IPS-20b (cell line): ENCODE results near the gene C1orf52.

ENCODE experiments used
- H3K27ac ChIP-seq: one replicate; pipeline ENCODE4 v1.5.1; 2013; ENCODE audit warnings: low read length
- H3K27me3 ChIP-seq: 2 replicates; pipeline ENCODE4 v1.6.1; 2013; ENCODE audit warnings: mild to moderate bottlenecking, low read length, inconsistent platforms; ENCODE audit not compliant: insufficient read depth
- H3K36me3 ChIP-seq: 2 replicates; pipeline ENCODE4 v1.6.1; 2013; ENCODE audit warnings: low read depth, mild to moderate bottlenecking, inconsistent platforms, low read length, moderate library complexity; ENCODE audit not compliant: insufficient read depth
- H3K4me1 ChIP-seq: 2 replicates; pipeline ENCODE4 v1.6.1; 2013; ENCODE audit warnings: mild to moderate bottlenecking, control low read depth, inconsistent platforms, low read length, moderate library complexity; ENCODE audit not compliant: insufficient read depth
- H3K4me3 ChIP-seq: 2 replicates; pipeline ENCODE4 v1.5.1; 2013; ENCODE audit warnings: mild to moderate bottlenecking, low read length, inconsistent platforms
- H3K9ac ChIP-seq: 2 replicates; pipeline ENCODE4 v1.6.1; 2013; ENCODE audit warnings: low read depth, mild to moderate bottlenecking, inconsistent platforms, low read length, moderate library complexity
- H3K9me3 ChIP-seq: 2 replicates; pipeline ENCODE4 v1.6.1; 2013; ENCODE audit warnings: mild to moderate bottlenecking, low read depth, low read length, inconsistent platforms; ENCODE audit not compliant: insufficient read depth

Gene C1orf52

DNA sequence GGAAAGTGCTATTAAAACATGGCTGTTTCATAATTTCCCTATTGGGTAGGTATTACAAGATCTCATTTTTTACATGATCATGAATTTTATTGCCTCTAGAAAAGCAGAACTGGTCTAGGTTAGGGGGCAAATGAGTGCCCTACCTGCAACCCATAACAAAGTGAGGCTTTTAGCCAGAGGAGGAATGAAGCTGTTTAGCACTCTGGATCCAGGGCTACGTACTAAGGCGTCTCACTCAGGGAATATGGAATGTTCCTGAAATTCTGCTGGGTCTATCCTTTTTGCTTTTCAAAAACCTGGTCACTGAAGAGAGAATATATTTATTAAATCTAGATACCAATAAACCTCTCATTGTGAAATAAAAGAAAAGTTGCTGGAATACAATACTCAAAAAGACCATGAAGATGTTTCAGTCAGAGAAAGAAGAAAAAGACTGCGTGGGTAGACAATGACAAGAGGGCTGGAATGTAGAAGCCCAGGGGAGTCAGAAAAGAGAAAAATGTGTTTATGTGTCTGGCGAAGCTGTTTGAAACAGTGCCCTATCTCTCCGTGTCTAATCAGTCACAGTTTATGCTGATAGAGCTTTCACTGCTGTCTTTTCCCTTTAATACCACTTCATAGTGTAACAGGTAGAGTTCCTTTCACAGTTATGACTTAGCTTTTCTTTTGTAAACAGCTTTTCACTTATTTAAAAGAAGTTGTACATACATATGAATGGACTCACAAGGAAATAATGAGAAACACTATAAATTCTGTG, 33.7 kb downstream of the C1orf52 start:
- peaks cover 20% of the 10 kb centered on the region for H3K4me1 ChIP-seq
- no peak overlapping the region for H3K9ac ChIP-seq
- no peaks in the 10 kb centered on the region for H3K27me3 ChIP-seq
- no peak overlapping the region for H3K27ac ChIP-seq
- H3K9me3 ChIP-seq = no peaks in the 10 kb centered on the region
- H3K36me3 ChIP-seq = no peaks in the 10 kb centered on the region
- H3K4me3 ChIP-seq = peak overlapping the region; percentile 28

DNA sequence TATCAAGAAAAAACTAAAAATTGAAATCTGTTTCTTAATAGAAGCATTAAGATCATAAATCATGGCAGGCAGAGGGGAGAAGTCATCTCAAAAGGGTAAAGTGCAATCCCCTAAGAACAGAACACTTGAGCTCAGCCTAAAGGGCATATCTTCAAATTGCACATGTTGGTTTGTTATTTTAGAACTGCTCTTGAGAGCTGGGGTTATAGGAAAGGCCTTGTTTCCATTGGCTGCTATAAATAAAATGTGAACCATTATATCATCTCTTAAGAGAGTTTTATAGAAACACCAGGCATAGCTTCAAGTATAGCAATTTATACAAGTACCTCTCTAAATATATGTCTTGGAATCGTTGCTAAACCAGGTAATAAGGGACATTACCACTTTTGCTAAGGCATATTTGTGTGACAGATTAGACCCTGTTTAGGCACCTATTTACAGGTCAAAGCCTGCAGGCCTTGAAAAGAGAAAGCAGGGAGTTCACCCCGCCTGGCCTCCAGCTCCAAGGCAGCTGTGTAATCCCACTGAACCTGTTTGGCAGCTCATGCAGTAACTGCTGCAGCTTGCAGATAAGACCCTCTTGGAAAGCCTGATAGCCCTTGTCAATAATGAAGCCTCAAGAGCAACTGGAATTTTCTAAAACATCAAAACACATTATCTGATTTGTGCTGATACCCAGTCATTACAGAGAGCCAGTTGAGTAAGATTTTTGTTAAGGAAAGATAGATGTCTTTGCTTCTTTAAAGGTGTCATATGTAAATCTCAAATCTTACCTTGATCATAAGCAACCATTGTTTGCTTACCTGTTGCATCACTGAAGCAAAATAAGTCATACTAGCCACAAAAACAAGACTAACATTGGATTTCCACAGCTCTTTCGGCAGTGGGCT, 34.5 kb downstream of the C1orf52 start:
- Histone ChIP-seq H3K27me3 (no peaks in the 10 kb centered on the region), H3K4me3 (peak overlapping the region; percentile 36), H3K9ac (peak overlapping the region; percentile 30; the same call in 1 of the 2 replicates), H3K27ac (no peak overlapping the region), H3K4me1 (peaks cover 26% of the 10 kb centered on the region), H3K36me3 (no peaks in the 10 kb centered on the region), H3K9me3 (no peaks in the 10 kb centered on the region)

DNA sequence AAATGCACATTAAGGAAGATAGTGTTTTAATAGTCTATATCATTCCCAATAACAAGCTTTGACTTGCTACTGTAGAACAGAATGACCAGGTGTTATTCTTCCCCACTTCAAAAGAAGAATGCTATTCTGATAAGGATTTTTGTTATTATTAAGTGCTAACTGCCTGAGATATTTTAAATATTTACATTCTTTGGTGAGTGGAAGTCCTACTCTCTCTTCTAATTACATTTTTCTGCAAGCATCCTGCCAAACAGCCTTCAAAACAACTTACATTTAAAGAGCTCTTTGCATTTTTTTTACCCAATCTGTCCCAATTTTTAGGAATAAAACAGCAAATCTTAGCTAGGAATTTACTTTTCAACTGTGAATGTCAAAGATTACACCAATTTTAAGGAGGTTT, 35.2 kb downstream of the C1orf52 start:
- Histone ChIP-seq H3K36me3 (no peaks in the 10 kb centered on the region), H3K27ac (no peak overlapping the region), H3K4me3 (no peak overlapping the region; the same call in 1 of the 2 replicates), H3K4me1 (peaks cover 28% of the 10 kb centered on the region), H3K27me3 (no peaks in the 10 kb centered on the region), H3K9ac (no peak overlapping the region), H3K9me3 (no peaks in the 10 kb centered on the region)

DNA sequence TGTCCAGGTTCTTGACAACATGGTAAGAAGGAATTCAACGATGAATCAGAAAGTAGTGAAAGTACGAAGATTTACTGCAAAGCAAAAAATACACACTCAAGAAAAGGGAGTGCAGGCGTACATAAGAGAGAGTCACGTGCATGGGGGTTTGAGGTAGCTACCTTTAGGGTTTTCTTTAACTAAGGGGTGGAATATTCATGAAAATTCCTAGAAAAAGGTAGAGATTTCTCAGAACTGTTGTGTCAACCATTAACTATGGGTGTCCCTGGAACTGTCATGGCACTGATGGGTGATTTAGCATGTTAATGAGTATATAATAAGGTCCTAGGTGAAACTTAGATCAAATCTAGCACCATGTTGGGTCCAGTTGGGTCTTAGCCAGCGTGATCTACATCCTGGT, 36.1 kb downstream of the C1orf52 start:
- Histone ChIP-seq H3K27me3 (no peaks in the 10 kb centered on the region), H3K36me3 (no peaks in the 10 kb centered on the region), H3K4me1 (peaks cover 28% of the 10 kb centered on the region), H3K4me3 (no peak overlapping the region), H3K9me3 (no peaks in the 10 kb centered on the region), H3K9ac (no peak overlapping the region), H3K27ac (no peak overlapping the region)

DNA sequence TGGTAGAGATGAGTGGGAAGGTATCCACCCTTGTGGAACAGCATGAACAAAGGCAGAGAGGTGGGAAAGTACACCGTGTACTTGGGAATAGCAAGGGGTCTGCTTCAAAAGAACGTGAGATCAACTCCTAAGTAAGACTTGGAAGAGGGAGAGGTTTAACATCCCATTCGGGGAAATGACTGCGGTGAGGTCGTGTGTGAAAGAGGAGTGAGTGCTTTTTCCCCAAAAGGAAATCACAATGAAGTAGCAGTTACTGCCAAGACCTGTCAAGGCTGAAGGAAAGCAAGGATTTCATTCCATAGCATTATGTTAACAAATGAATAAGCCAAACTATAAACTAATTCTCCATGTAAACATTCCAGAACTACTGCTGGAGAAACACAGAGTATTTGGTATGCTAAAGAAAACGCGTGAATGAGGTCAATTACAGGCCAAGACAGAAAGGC, 38.7 kb downstream of the C1orf52 start:
- no peak overlapping the region for H3K4me3 ChIP-seq
- peaks cover 22% of the 10 kb centered on the region for H3K4me1 ChIP-seq
- H3K27me3 ChIP-seq = no peaks in the 10 kb centered on the region
- H3K9ac ChIP-seq = no peak overlapping the region
- H3K36me3 ChIP-seq = no peaks in the 10 kb centered on the region
- no peaks in the 10 kb centered on the region for H3K9me3 ChIP-seq
- no peak overlapping the region for H3K27ac ChIP-seq

DNA sequence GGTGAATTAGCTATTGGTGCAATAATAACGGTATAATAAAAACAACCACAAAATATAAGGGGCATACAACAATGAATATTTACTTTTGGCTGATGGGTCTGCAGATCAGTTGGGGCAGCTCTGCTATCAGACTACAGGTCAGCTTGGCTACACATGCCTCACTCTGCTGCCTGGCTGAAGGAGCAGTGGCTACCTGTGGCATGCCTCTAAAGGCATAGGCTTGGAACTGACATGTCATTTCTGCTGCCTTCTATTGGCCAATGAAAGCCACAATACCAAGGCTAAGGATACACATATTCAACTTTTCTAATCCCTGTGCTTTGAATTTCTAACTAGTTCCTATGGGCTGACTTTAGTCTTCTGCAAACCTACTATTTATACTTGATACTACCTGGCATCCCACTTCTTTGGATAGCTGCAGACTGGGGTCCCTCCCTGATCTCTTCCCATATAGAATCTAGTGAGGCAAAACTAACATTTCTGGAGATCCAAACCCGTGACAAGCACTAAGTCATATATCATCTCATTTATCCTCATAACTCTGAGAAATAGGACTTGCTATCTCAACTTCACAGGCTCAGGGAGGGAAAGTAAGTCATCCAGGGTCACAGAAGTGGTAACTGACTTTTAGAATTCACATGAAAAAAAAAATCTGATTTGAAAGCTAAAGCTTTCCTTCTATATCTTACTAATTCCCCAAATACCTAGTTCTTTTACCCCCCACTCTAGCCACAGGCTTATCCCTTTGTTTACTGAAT, 39.4 kb downstream of the C1orf52 start:
- Histone ChIP-seq H3K27me3 (no peaks in the 10 kb centered on the region), H3K4me3 (no peak overlapping the region), H3K36me3 (no peaks in the 10 kb centered on the region), H3K4me1 (peaks cover 15% of the 10 kb centered on the region), H3K9ac (no peak overlapping the region), H3K27ac (no peak overlapping the region), H3K9me3 (no peaks in the 10 kb centered on the region)

DNA sequence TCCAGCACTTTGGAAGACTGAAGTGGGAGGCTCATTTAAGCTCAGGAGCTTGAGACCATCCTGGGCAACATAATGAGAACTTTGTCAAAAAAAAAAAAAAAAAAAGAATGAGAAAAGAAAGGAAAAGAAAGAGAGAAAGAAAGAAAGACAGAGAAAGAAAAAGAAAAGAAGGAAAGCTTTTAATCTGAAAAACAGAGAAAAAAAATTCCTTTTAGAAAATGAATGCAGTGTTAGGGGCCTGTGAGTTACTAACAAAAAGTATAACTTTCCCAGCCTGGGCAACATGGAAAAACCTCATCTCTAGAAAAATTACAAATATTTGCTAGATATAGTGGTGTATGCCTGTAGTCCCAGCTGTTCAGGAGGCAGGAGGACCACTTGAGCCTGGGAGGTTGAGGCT, 42.8 kb downstream of the C1orf52 start:
- H3K4me3 ChIP-seq = no peak overlapping the region
- no peak overlapping the region for H3K9ac ChIP-seq
- H3K27me3 ChIP-seq = no peaks in the 10 kb centered on the region
- H3K36me3 ChIP-seq = no peaks in the 10 kb centered on the region
- H3K27ac ChIP-seq = no peak overlapping the region
- H3K9me3 ChIP-seq = no peaks in the 10 kb centered on the region
- H3K4me1 ChIP-seq = peaks cover 8% of the 10 kb centered on the region

DNA sequence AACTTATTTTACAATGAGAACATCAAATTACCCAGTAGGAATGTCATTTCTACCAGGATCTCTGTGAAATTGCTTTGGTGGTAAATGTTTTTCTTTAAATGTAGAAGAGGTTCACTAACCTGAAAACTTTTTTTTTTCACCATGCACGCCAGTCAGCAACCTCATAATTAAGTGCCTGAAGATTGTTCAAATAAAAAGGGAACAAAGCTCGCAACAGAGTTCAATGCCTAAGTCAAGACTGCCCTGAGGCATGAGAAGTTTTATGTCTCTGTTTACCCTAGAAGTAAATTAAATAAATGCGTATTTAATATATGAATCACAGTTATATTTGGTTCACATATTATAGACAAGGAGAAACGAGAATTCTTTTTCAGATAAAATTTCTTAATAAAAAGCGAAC, 44.8 kb downstream of the C1orf52 start:
- Histone ChIP-seq H3K9me3 (no peaks in the 10 kb centered on the region), H3K4me1 (0 out of 2 replicates have a peak, but pooled peaks cover 3% of the 10 kb centered on the region), H3K27me3 (no peaks in the 10 kb centered on the region), H3K36me3 (no peaks in the 10 kb centered on the region), H3K4me3 (no peak overlapping the region), H3K27ac (no peak overlapping the region), H3K9ac (no peak overlapping the region)

DNA sequence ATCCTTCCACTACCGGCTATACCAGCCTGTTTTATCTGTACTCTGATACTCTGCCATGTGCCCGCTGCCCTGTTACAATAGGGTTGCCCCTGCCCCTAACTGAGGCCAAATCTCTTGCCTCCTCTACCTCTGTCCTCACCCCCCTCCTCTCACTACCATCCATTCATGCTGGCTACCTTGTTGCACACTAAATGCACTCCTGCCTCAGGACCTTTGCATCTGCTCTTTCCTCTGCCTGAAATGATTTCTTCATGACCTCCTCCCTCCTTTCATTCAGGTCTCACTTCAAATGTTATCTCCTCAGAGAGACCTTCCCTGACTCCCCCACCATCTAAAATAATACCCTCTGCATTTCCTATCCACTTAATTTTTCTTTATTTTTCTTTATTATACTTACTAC, 51.0 kb downstream of the C1orf52 start:
- Histone ChIP-seq H3K9ac (no peak overlapping the region), H3K27ac (no peak overlapping the region), H3K4me1 (peaks cover 5% of the 10 kb centered on the region; the same call in 1 of the 2 replicates), H3K4me3 (no peak overlapping the region), H3K9me3 (no peaks in the 10 kb centered on the region), H3K36me3 (no peaks in the 10 kb centered on the region), H3K27me3 (no peaks in the 10 kb centered on the region)

DNA sequence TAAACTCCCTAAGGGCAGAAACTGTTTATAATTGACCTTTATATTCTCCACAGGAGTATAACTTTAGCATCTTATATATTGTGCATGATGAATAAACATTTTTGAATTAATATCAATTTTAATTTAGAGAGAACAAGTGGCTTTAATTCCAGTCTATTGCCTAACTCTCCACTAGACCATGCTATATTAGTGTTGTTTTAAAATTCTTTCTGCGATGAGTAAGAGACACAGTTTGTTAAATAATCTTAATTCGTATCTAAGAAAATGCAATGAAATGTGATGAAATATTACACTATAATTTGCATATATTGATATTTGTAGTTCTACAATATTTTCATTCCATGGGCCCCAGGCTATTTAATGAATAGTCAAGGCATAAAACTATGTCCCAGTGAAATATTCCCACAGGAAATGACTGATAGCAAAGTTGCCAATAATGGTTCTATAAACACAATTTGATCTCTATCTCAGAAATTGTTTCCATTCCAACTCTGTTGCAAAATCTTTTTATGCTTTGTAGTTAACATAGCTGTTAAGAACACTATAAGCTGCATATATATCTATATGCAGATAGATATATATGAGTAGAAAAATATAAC, 55.8 kb downstream of the C1orf52 start:
- no peak overlapping the region for H3K4me3 ChIP-seq
- H3K36me3 ChIP-seq = no peaks in the 10 kb centered on the region
- peaks cover 14% of the 10 kb centered on the region for H3K4me1 ChIP-seq

DNA sequence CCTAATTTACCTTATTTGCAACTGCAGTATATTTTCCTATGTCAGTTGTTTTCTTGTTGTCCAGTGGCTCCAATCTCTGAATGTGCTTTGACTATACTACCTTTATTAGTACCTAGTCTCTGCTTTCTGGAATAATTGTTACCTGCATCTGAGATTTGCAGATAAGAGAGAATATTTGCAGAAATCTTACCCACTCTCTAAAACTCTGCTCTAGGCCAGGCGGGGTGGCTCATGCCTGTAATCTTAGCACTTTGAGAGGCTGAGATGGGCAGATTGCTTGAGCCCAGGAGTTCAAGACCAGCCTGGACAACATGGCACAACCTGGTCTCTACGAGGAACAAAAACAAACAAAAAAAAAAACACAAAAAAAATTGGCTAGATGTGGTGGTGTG, 56.6 kb downstream of the C1orf52 start:
- peaks cover 14% of the 10 kb centered on the region for H3K4me1 ChIP-seq
- H3K27ac ChIP-seq = no peak overlapping the region
- peaks cover 17% of the 10 kb centered on the region; the same call in 1 of the 2 replicates for H3K27me3 ChIP-seq
- peak overlapping the region; percentile 99; the same call in 1 of the 2 replicates for H3K4me3 ChIP-seq
- H3K36me3 ChIP-seq = no peaks in the 10 kb centered on the region
- no peaks in the 10 kb centered on the region for H3K9me3 ChIP-seq
- peak overlapping the region; percentile 90; the same call in 1 of the 2 replicates for H3K9ac ChIP-seq

More for the DNA sequence above, 55.8 kb downstream of the C1orf52 start:
- Histone ChIP-seq H3K9me3 (no peaks in the 10 kb centered on the region), H3K27ac (no peak overlapping the region), H3K9ac (no peak overlapping the region), H3K27me3 (peaks cover 17% of the 10 kb centered on the region; the same call in 1 of the 2 replicates)
